Stimulated activated CD4-positive, alpha-beta T cell treated with anti-CD3 and anti-CD28 coated beads, Interleukin-15, amount 100 ng/mL, for 48 hours (primary cell): ENCODE measurements around the gene FAM124B.

Experiments used
- DNase-seq, 2 donors: peaks; one replicate each; pipeline ENCODE4 v3.0.0-alpha.2; 2020; ENCODE audit warnings: low read depth in 2 of 2

FAM124B gene

GRCh38 chr2:224381521-224382279 is 20.2 kb downstream of the FAM124B start:
- no peak for DNase-seq

- DNase-seq, result no peak
Measured at GRCh38 chr2:224379986-224380385, 21.9 kb downstream of the FAM124B start.

GRCh38 chr2:224379172-224379571 is 22.7 kb downstream of the FAM124B start:
- DNase-seq, result no peak

GRCh38 chr2:224378701-224379097 is 23.2 kb downstream of the FAM124B start:
- no peak for DNase-seq

- no peak for DNase-seq
Measured at GRCh38 chr2:224377751-224378700, 23.9 kb downstream of the FAM124B start.

GRCh38 chr2:224372641-224373040 is 29.3 kb downstream of the FAM124B start:
- no peak for DNase-seq

- DNase-seq, result no peak
Measured at GRCh38 chr2:224369028-224369632, 32.8 kb downstream of the FAM124B start.

GRCh38 chr2:224366267-224366844 is 35.6 kb downstream of the FAM124B start:
- no peak for DNase-seq

- DNase-seq, result no peak
Measured at GRCh38 chr2:224365331-224365730, 36.6 kb downstream of the FAM124B start.

- no peak for DNase-seq
Measured at GRCh38 chr2:224363281-224363680, 38.6 kb downstream of the FAM124B start.

- DNase-seq, result no peak
Measured at GRCh38 chr2:224362094-224362493, 39.8 kb downstream of the FAM124B start.

GRCh38 chr2:224360801-224361251 is 41.1 kb downstream of the FAM124B start:
- no peak for DNase-seq

- no peak for DNase-seq
Measured at GRCh38 chr2:224359569-224359968, 42.3 kb downstream of the FAM124B start.

- peak; percentile 7 to 30 for DNase-seq
Measured at GRCh38 chr2:224357098-224357901, 44.6 kb downstream of the FAM124B start.

GRCh38 chr2:224354632-224355211 is 47.2 kb downstream of the FAM124B start:
- no peak for DNase-seq

GRCh38 chr2:224350703-224351102 is 51.2 kb downstream of the FAM124B start:
- no peak for DNase-seq

- no peak for DNase-seq
Measured at GRCh38 chr2:224349396-224349795, 52.5 kb downstream of the FAM124B start.

GRCh38 chr2:224347176-224348051 is 54.5 kb downstream of the FAM124B start:
- DNase-seq, result no peak

GRCh38 chr2:224345492-224345891 is 56.4 kb downstream of the FAM124B start:
- no peak for DNase-seq

GRCh38 chr2:224343226-224343625 is 58.7 kb downstream of the FAM124B start:
- DNase-seq, result no peak
